22Rv1 (cell line): Measurements from ENCODE around the gene TAT.

Experiments
- CTCF ChIP-seq: fragments of 450-650 bp; IDR thresholded peaks from 2 replicates; pipeline ENCODE4 v1.5.1; 2017; ENCODE audit warnings: mild to moderate bottlenecking
- ZFX ChIP-seq: fragments of 450-650 bp; IDR thresholded peaks from 2 replicates; pipeline ENCODE4 v1.6.1; 2017; ENCODE audit warnings: antibody characterized with exemption, borderline replicate concordance

GRCh38 chr16:71574702-71575101, 2.2 kb downstream of the TAT start:
- no peak for TF ChIP-seq CTCF
- TF ChIP-seq ZFX = no peak
